ENCODE results near the gene AGRP.

GRCh38 chr16:67444259-67445125, 38.9 kb downstream of the AGRP start:
- TF ChIP-seq NFE2L2 (IDR thresholded peaks at IDR 0.05; ENCODE audit: low read depth, low read length) (no peak), CHD1 (IDR thresholded peaks at IDR 0.05; ENCODE audit: low read depth, low read length) (no peak), RCOR1 (IDR thresholded peaks at IDR 0.05; ENCODE audit: insufficient replicate concordance, low read length) (no peak)
- TF ChIP-seq, protein P1, sequence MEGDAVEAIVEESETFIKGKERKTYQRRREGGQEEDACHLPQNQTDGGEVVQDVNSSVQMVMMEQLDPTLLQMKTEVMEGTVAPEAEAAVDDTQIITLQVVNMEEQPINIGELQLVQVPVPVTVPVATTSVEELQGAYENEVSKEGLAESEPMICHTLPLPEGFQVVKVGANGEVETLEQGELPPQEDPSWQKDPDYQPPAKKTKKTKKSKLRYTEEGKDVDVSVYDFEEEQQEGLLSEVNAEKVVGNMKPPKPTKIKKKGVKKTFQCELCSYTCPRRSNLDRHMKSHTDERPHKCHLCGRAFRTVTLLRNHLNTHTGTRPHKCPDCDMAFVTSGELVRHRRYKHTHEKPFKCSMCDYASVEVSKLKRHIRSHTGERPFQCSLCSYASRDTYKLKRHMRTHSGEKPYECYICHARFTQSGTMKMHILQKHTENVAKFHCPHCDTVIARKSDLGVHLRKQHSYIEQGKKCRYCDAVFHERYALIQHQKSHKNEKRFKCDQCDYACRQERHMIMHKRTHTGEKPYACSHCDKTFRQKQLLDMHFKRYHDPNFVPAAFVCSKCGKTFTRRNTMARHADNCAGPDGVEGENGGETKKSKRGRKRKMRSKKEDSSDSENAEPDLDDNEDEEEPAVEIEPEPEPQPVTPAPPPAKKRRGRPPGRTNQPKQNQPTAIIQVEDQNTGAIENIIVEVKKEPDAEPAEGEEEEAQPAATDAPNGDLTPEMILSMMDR (conservative IDR thresholded peaks at IDR 0.05; ENCODE audit: low read depth, low read length) = no peak
